RPMI8226 (cell line): ENCODE measurements around the gene CDH1.
"Not testable (repeated sequence)": the region's sequence is repeated elsewhere in the genome, so short reads cannot be mapped to it uniquely, and the experiment has no call there.

Experiments
- DNase-seq: peaks from one replicate; pipeline ENCODE4 v3.0.0-alpha.2; 2015

The CDH1 gene

DNA sequence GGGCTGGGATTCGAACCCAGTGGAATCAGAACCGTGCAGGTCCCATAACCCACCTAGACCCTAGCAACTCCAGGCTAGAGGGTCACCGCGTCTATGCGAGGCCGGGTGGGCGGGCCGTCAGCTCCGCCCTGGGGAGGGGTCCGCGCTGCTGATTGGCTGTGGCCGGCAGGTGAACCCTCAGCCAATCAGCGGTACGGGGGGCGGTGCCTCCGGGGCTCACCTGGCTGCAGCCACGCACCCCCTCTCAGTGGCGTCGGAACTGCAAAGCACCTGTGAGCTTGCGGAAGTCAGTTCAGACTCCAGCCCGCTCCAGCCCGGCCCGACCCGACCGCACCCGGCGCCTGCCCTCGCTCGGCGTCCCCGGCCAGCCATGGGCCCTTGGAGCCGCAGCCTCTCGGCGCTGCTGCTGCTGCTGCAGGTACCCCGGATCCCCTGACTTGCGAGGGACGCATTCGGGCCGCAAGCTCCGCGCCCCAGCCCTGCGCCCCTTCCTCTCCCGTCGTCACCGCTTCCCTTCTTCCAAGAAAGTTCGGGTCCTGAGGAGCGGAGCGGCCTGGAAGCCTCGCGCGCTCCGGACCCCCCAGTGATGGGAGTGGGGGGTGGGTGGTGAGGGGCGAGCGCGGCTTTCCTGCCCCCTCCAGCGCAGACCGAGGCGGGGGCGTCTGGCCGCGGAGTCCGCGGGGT lies at the start of gene CDH1:
CDH1 (plus strand) TSS at position 247 of the 684 bp plus-strand sequence; CDS start at position 371, 124 bp downstream.
- DNase-seq: peak; percentile 53

DNA sequence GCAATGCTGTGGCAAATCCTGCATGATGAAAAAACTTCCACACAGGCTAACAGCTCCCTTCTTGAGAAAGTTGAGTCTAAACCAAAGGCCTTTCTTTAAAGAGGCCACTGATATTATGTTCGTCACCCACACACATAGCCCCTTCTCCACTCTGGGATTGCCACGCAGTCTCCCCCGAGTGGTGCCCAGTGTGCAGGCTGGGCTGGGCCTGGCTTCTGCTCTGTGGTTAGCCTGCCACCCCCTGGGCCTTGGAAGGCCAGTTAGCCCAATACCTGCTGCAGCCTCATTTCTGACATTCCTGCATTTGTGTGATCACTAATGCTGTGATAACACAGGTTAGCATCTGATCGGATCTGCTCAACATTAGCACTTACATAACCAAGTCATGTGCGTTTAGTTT lies 47.2 kb upstream of the CDH1 start:
- no peak for DNase-seq

DNA sequence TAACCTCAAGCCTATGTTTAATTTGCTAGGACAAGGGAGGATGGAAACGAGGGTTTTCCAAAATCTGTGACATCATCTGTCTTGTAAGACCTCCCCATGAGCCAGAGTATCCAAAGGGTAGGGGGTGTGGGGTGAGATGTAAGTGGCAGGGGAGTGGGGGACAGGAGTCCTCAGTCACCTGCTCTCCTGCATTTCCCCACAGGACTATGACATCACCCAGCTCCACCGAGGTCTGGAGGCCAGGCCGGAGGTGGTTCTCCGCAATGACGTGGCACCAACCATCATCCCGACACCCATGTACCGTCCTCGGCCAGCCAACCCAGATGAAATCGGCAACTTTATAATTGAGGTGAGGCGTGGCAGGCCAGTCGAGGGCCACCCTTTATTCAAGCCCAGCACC lies 41.5 kb upstream of the CDH1 start:
- no peak for DNase-seq

DNA sequence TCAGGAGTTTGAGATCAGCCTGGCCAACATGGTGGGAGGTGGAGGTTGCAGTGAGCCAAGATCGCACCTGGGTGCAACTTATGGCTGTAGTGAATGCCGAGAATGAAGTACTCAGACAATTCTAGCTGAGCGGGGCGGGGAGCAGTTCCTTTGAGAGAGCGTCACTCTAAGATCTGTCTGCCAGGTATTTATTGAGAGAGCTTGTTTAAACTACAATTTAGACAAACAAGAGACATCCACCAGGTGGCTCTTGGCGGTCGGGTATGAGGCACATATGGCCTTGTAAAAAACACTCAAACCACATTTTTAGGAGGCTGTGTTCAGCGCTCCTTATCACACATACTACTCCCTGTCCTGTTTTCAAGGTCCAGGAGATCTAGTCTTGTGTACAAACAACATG lies 40.6 kb upstream of the CDH1 start:
- DNase-seq: peak; percentile 62

DNA sequence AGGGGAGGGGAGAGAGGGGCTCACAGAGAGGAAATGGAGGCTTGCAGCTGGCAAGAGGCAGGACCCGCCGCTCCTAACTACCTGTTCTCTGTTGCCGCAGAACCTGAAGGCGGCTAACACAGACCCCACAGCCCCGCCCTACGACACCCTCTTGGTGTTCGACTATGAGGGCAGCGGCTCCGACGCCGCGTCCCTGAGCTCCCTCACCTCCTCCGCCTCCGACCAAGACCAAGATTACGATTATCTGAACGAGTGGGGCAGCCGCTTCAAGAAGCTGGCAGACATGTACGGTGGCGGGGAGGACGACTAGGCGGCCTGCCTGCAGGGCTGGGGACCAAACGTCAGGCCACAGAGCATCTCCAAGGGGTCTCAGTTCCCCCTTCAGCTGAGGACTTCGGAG lies 39.0 kb upstream of the CDH1 start:
- no peak for DNase-seq

DNA sequence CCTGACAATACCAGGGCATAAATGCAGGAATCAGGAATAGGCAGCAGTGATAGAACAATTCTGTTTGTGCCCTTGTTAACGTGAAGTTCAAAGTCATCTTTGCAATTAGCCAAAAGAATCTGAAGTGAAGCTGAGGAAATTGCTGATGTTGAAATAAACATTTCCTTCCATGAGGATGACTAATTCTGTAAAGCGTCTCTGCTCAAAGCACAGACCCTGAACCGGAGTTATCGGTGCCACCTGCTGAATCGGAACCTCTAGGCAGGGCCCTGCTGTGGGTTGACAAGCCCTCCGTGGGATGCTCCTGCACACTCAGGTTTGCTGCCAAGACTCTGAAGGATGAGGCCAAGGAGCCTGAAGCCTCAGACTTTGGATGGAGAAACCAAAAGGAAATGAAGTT lies 37.0 kb upstream of the CDH1 start:
- DNase-seq: no peak

DNA sequence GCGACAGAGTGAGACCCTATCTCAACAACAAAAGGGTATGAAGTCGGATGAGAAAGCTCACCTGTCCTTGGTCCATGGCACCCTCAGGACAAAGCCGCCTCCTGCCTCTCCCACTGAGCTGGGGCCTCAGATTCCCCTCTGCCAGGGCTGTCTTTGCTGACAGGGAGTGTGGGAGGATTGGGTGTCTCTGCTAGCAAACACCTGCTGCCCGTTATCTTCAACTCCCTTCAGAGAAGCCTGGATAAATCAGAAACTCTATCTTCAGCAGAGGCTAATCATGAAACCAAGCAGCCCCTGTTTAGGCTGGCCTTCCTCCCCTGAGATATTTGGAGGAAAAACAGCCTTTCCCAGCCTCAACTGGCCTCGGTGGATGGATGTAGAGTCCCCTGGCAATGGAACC lies 36.3 kb upstream of the CDH1 start:
- no peak for DNase-seq

DNA sequence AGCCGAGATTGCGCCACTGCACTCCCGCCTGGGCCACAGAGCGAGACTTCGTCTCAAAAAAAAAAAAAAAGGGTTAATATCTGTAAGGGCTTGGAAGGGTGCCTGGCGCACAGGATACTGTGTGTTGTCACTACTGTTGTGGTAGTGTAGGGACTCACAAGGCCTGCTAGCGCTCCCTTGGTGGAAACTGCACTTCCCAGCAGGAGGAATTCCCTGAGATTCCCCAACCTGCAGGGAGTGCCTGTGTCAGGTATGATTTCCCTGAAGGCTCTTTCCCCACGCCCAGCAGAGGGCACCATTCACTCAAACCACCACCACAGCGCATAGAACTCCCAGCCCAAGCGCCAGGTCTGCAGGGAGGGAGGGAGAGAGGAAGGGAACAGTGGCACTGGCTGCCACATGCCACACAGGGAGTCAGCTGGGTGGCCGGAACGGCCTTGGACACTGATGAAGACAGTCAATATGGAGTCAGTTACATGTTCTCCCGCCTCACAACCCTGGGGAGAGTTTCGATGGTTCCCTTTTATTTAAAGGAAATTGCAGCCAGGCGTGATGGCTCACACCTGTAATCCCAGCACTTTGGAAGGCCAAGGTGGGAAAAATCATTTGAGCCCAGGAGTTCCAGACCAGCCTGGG lies 32.7 kb upstream of the CDH1 start:
- peak; percentile 81 for DNase-seq

DNA sequence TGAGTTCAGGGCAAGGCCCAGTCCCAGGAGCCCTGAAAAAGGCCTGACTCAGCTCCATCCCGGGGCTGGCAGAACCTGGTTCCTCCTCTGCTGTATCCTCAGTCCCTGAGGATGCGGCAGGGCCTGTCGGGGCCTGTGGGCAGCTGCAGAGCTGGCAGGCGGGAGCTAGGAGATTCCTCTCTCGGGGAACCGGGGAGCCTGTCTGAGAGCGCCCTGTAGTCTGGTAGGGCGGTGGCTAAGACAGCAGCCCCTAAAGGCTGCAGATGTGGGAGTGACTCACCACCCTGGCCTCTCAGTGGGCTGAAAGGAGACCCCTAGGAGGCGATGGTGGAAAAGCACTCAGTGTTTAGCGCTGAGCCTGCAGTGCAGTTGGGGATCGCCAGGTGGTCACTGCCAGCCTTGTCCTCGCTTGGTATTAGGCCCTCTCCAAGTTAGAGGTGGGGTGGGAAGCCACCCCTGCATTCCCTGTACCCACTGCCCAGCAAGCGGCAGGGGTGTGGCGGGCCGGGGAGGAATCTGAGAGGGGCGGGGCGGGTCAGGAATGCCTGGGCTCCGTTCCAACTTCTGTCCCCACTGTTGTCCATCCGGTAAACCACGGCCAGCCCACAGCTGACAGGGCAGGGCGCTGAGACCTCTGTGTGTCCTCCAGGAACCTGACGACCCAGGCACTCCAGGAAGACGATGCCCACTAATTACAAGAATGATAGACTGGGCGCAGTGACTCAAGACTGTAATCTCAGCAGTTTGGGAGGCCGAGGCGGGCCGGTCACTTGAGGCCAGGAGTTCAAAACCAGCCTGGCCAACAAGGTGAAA lies 29.5 kb upstream of the CDH1 start:
- DNase-seq: no peak

DNA sequence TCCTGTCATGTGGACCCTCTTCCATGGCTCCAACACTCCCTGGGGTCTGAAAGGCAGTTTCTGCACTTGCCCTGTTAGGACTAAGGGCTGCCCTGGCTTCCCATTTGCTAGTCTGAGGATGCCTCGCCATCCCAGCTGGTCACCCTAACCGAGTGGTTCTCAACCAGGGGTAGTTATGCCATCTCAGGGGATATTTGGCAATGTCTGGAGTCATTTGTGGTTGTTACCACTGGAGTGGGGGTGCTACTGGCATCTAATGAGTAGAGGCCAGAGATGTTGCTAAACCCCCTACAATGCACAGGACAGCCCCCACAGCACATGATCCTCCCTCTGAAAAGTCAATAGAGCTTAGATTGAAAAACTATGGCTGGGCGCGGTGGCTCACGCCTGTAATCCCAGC lies 26.9 kb upstream of the CDH1 start:
- DNase-seq: no peak

DNA sequence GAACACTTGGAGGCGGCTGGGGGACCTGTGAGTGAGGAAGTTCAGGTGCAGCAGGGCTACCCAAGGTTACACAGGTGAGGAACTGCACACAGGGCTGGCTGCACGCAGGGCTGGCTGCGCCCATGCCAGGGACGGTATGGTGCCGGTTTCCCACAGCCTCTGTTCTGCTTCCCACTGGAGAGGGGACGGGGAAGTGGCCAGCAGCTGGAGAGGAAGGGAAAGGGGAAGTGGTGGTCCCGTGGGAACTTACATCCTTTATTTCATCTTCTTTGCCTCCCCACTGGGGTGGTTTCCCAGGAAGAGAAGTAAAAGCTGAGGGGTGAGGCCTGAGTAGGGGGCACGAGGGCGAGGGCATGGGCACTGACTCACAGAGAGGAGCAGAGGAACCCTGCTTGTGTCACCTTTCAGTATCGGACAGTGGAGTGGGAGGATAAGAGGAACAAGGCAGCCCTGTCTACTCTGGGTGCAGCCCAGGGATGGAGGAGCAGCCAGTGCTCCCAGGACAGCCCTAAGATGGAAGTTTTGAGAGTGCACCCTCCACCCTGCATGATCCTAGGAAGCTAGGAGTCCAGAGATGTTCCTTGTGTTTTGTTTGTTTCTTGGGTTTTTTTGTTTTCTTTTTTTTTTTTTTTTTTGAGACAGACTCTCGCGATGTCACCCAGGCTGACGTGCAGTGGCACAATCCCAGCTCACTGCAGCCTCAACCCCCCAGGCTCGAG lies 25.5 kb upstream of the CDH1 start:
- peak; percentile 60 for DNase-seq

DNA sequence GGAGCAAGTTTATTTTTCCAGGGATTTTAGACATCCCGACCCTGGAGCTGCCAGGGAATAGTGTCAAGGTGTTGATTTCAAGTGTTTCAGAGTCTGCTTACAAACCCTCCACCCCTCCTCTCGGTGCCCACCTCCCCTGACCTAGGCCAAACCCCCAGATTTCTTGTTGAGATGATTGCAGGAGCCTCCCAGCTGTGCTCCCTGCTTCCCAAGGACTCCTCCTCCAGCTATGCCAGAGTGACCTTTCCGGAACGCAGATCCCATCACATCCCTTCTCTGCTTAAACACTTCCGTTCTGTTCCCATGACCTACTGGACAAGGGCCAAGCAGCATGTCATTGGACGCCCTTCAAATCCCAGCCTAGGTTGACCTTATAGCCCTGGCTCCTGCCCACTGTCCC lies 23.7 kb upstream of the CDH1 start:
- DNase-seq: no peak

DNA sequence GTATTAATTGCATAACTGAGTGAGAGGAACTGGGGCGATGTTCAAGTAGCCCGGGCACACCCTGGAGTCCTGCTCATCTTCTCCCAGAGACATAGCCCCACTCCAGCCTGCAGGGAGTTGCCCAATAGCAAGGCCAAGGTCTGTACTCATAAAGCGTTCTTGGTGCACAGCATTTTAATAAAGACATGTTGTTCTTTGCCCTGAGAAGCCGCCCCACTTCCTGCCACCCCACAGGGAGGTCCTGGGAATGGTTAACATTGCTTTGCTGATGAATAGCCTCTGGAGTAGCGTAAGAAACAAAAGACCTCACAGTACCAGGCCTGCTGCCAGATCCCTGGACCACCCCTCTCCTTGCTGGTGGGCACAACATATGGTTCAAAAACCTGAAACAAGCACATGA lies 21.6 kb upstream of the CDH1 start:
- no peak for DNase-seq

DNA sequence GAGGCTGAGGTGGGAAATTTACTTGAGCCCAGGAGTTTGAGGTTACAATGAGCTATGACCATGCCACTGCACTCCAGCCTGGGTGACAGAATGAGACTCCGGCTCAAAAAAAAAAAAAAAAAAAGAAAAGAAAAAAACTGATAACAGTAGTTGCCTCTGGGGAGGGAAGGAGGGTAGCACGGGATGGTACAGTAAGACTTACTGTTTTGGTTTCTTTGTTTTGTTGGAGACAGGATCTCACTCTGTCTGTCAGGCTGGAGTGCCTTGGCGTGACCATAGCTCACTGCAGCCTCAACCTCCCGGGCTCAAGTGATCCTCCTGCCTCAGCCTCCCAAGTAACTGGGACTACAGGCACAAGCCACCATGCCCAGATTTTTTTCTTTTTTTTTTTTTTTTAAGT lies 20.6 kb upstream of the CDH1 start:
- DNase-seq: not testable (repeated sequence)

DNA sequence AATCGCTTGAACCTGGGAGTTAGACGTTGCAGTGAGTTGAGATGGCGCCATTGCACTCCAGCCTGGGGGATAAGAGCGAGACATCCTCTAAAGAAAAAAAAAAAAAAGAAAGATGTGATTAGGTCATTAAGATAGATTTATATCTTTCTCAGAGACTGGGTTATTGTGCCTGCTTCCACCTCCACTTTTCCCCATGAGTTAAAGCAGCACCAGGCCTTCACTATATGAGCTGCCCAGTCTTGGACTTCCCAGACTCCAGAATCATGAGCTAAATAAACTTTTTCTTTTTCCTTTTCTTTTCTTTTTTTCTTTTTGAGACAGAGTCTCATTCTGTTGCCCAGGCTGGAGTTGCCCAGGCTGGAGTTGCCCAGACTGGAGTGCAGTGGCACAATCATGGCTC lies 19.4 kb upstream of the CDH1 start:
- DNase-seq: no peak

DNA sequence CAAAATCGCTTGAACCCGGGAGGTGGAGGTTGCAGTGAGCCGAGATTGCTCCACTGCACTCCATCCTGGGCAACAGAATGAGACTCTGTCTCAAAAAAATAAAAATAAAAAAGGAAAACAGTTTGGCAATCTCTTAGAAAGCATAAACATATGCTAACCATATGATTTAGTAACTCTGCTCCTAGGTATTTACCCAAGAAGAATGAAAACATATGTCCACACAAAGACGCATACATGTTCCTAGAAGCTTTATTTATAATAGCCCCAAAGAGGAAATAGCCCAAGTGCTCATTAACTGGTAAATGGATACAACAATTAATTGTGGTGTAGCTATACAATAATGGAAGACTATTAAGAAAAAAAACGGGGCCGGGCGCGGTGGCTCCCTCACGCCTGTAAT lies 18.5 kb upstream of the CDH1 start:
- no peak for DNase-seq

DNA sequence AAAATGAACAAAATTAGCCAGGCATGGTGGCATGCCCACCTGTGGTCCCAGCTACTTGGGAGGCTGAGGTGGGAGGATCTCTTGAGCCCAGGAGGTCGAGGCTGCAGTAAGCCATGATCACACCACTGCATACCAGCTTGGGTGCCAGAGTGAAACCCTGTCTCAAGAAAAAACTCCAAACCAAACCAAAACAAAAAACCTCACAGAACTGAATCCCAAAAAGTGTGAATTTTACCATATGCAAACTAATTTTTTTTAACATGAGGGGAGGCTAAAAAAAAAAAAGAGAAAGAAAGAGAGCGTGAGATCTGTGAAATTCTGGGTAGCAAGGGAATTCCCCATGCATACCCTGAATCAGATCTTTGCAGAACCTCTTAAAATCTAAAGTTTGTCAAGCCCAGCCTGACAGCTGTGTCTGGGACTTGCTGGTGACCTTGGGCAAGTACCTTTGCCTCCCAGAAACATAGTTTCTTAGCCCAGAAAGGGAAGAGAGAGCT lies 17.1 kb upstream of the CDH1 start:
- no peak for DNase-seq

DNA sequence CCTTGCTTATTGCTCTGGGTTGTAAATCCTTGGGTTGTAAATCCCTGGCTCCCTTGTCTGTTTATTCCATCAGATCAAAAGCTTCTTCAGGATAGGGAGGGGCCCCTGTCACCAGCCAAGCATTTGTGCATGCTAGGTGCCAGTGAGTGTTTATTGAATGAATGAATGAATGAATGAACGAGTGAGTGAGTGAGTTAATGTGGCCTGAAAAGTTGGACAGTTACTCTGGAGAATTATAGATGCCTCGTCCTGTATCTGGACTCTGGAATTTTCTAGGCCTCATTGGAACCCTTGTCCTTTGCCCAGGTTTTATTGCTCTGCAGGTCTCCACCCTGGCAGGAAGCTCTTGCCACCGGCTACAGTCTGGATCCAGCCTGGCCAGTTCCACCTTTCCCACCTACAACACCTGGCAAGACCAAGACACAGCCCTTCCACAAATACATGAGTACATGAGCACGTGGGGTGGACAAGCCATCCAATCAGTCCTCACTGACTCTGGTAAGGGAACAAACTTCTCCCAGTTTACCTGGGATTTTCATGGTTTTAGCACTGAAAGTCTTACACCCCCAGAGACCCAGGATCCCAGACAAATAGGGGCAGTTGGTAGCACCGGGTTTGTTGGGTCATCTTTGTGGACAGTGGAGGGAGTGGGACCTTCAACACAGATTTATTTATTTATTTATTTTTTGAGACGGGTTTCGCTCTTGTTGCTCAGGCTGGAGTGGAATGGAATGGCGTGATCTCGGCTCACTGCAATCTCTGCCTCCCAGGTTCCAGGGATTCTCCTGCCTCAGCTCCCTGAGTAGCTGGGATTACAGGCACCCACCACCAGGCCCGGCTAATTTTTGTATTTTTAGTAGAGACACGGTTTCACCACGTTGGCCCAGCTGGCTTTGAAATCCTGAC lies 14.7 kb upstream of the CDH1 start:
- DNase-seq: no peak

DNA sequence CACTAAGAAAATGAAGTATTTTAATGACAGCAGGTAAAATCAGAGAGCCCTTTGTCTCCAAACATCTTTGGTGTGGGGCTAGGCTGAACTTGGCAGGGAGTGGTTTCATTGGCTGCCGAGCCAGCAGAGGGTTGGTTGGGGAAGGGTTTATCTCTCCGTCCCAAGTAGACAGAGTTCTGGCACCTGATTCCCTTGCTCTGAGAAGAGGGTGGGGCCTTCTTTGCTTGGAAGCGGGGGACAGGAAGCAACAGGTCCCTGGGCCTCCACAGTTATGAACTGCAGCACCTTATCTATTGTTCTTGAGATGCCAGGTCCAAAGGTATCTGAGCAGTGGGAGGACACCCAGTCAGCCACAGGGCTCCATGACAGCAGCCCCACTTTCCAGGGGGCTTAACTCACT lies 12.3 kb upstream of the CDH1 start:
- DNase-seq: no peak

DNA sequence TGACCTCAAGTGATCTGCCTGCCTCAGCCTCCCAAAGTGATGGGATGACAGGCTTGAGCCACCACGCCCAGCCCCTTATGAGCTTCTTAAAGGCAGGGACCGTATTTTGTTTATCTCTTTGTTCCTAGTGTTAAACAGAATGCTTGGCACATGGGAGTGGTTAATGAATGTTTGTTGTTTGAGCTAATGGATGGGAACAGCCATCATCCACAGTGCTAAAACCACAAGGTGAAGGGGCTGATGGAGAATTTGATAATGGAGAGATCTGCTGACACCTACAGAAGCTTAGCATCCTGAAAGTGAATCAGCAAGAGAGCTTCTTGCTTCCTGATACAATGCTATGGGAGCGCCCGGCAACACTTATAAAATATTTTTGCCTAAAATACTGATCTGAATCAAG lies 8.6 kb upstream of the CDH1 start:
- DNase-seq: no peak

DNA sequence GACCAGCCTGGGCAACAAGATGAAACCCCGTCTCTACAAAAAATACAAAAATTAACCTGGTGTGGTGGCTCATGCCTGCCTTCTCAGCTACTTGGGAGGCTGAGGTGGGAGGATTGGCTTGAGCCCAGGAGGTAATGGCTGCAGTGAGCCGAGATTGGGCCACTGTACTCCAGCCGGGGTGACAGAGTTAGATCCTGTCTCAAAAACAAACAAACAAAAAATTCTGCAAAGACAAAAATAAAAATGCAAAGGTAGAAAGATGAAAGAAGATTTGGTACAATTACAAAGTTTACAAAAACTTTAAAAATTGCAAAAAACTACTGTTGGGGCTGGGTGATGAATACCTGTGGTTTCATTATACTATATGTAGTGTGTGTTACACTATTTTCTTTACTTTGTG lies 5.5 kb upstream of the CDH1 start:
- no peak for DNase-seq

DNA sequence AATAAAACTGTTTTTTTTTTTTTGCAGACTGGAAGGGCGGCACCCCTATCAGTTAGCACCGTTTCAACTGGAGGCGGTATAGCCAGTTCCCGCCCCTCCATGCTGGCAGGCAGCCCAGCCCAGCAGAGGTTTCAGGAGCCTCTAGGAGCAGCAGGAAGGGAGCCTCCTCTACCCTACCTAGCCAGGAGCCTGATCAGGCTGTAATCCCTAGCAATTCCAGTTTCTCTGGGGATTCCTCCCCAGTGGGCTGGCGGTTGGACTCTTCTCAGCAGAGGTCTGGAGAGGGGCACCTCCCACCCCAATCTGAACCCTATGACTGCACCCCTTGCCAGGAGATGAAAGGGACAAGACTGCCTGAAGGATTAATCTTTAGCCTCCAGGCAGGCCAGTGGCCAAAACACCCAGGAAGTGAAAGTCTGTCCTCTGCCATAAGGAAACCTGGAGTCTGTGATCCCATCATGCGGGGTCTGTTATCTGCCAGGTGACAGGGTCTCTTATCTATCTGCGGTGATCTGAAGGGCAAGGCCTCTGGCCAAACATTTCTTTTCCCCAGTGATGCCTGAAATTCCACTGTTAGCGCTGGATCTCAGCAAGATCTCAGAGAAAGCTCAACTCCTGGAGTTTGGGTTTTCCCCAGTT lies 4.9 kb upstream of the CDH1 start:
- peak; percentile 79 for DNase-seq
